Activated T-cell treated with anti-CD3 and anti-CD28 coated beads, Interleukin-2, amount 50 U/mL, for 72 hours (primary cell): ENCODE data around the gene OR52N5. TPM values are rescaled to one million over a fixed set of nuclear protein-coding genes. Genes with fewer than 3 reads are reported as not detected.

ENCODE experiments used
- ATAC-seq, 2 donors: fragments of 150-1000 bp; cut with Tn5 transposase; replicated peaks in 1 of 2; 2 replicates each; pipeline ENCODE4 v1.10.0; 2021; ENCODE audit warnings: moderate library complexity in 2 of 2, mild to moderate bottlenecking in 1 of 2
- DNase-seq, 2 donors: peaks; one replicate each; pipeline ENCODE4 v3.0.0; 2021 to 2022; ENCODE audit warnings: mixed read lengths in 1 of 2
- H3K27ac Mint-ChIP-seq: one replicate; pipeline ENCODE4 v1.8.0; 2022; ENCODE audit warnings: mild to moderate bottlenecking, moderate library complexity, mixed read lengths
- H3K27me3 Mint-ChIP-seq: one replicate; pipeline ENCODE4 v1.8.0; 2022; ENCODE audit warnings: low read depth, mixed read lengths
- H3K36me3 Mint-ChIP-seq, 2 donors: one replicate each; pipeline ENCODE4 v1.8.0; 2022; ENCODE audit warnings: mixed read lengths in 2 of 2, mild to moderate bottlenecking in 1 of 2; ENCODE audit not compliant: insufficient read depth in 2 of 2
- H3K4me1 Mint-ChIP-seq: one replicate; pipeline ENCODE4 v1.8.0; 2022; ENCODE audit warnings: low read depth, mixed read lengths
- H3K4me3 Mint-ChIP-seq, 2 donors: one replicate each; pipeline ENCODE4 v1.8.0; 2022; ENCODE audit warnings: mild to moderate bottlenecking in 2 of 2, mixed read lengths in 2 of 2, moderate library complexity in 2 of 2
- H3K9me3 Mint-ChIP-seq, 2 donors: one replicate each; pipeline ENCODE4 v1.8.0; 2022; ENCODE audit warnings: mixed read lengths in 2 of 2
- total RNA-seq, 2 donors: library from RNA; stranded (reverse); gene quantifications; one replicate each; pipeline ENCODE4 v1.2.3, GENCODE V29; 2022

OR52N5 gene
- total RNA-seq, 2 donors from 2014 or later = not detected

- DNase-seq (no peak), ATAC-seq (no peak)
- no peaks in the 10 kb centered on the region for H3K27me3 Mint-ChIP-seq
- no peak within 1 kb of the TSS for H3K27ac Mint-ChIP-seq
- H3K9me3 Mint-ChIP-seq = no peaks in the 10 kb centered on the region
- no peak within 1 kb of the TSS for H3K4me3 Mint-ChIP-seq
- H3K4me1 Mint-ChIP-seq = no peaks in the 10 kb centered on the region
- no peaks in the 10 kb centered on the region for H3K36me3 Mint-ChIP-seq
These were observed 29.2 kb downstream of the OR52N5 start, which contains the start of gene OR52N4 for GRCh38 chr11:5753943-5754342. OR52N4 (plus strand) TSS chr11:5754243; CDS start chr11:5754741, 498 bp downstream.

DNA sequence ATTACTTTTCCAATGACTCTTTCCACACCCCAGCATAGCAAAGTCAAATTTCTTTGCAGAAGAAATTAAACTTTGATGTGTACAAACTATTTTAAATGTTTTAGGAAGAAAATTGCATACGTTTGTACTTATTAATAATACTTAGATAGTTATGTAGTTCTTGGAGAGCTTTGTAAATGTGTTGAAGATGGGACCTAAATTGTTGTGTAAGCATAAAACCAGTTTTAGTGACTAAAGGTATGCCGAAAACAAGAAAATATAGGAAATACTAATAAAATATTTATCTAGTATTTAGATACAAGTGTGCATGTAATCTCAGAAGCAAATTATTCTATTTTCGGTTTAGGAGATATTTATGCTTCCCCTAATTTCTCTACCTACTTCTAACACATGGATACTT lies 33.3 kb downstream of the OR52N5 start:
- Mint-ChIP-seq H3K27me3 (no peaks in the 10 kb centered on the region), H3K36me3 (no peaks in the 10 kb centered on the region), H3K9me3 (peaks cover 0 to 2% of the 10 kb centered on the region in 2 donors), H3K4me3 (no peak overlapping the region), H3K27ac (no peak overlapping the region), H3K4me1 (no peaks in the 10 kb centered on the region)
- ATAC-seq (no peak), DNase-seq (no peak)

- ATAC-seq = no peak
- Mint-ChIP-seq H3K4me1 (no peaks in the 10 kb centered on the region), H3K9me3 (peaks cover 2 to 4% of the 10 kb centered on the region in 2 donors), H3K27ac (no peak overlapping the region), H3K4me3 (no peak overlapping the region), H3K36me3 (peaks cover 1 to 2% of the 10 kb centered on the region in 2 donors), H3K27me3 (no peaks in the 10 kb centered on the region)
- no peak for DNase-seq
These were observed 36.5 kb downstream of the OR52N5 start for GRCh38 chr11:5746614-5747013.

DNA sequence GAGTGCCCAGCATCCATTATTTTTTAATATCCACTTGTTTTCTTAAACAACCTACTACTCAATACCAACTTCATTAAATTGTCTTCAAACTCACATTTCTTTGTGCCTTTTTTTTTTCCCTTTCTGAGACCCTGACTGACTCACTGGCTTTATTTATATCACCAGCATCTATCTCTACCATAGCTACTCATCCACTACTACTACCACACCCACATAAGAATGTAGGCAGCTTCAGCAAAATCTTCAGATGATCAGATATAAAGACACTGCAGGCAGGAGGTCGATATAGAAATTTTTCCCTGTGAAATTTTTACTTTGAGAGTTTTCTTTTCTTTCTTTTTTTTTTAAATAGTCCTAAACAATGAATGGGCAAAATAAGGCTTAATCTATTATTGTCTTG lies 44.7 kb downstream of the OR52N5 start:
- H3K27ac Mint-ChIP-seq = no peak overlapping the region
- DNase-seq (no peak), ATAC-seq (no peak)

DNA sequence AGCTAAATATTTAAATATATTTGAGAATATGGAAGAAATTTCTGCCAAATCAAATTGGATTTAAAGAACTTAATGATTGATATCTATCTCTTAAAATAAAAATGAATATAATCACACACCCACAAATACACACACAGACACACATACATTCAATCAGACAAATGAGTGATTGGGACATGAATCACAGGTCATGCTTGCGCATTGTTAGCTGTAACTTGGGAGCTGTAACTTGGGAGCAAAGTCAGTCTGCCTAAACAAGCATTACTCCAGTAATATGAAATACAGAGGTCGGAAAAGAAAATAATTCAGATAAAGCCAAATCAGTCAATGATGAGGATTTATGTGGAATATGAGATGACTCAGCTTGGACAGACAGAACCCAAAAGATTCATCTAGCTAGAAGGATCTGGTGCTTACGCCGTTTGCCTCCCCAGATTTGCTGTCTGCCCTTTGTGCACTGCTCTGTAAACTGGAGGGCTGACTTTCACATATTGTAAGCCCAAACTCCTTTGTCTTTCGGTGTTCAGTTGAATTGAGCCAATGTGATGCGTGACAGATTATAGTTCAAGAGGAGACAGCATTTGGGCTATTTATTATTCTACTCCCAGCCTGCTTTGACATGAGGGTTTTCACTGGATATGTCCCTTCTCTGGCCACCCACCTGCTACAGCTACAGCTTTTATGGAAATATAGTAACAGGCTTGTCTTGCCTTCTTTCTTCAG lies 45.3 kb downstream of the OR52N5 start:
- H3K4me1 Mint-ChIP-seq = no peaks in the 10 kb centered on the region
- ATAC-seq (no peak), DNase-seq (no peak)
- H3K27me3 Mint-ChIP-seq = no peaks in the 10 kb centered on the region
- H3K27ac Mint-ChIP-seq = no peak overlapping the region
- H3K36me3 Mint-ChIP-seq = peaks cover 2 to 9% of the 10 kb centered on the region in 2 donors
- H3K9me3 Mint-ChIP-seq = peaks cover 3 to 4% of the 10 kb centered on the region in 2 donors
- H3K4me3 Mint-ChIP-seq = no peak overlapping the region

More for the DNA sequence above, 44.7 kb downstream of the OR52N5 start:
- peaks cover 3 to 4% of the 10 kb centered on the region in 2 donors for H3K9me3 Mint-ChIP-seq
- H3K27me3 Mint-ChIP-seq = no peaks in the 10 kb centered on the region
- no peaks in the 10 kb centered on the region for H3K4me1 Mint-ChIP-seq
- no peak overlapping the region for H3K4me3 Mint-ChIP-seq
- peaks cover 2 to 9% of the 10 kb centered on the region in 2 donors for H3K36me3 Mint-ChIP-seq

GRCh38 chr11:5737091-5737490 lies 46.1 kb downstream of the OR52N5 start:
- peaks cover 2 to 9% of the 10 kb centered on the region in 2 donors for H3K36me3 Mint-ChIP-seq

GRCh38 chr11:5736396-5736795 lies 46.8 kb downstream of the OR52N5 start, which contains the start of gene OR56B1:
OR56B1 (plus strand) TSS chr11:5736448; CDS start chr11:5736517, 69 bp downstream.
- DNase-seq = no peak

More at GRCh38 chr11:5737091-5737490, 46.1 kb downstream of the OR52N5 start:
- DNase-seq = no peak
- Mint-ChIP-seq H3K4me1 (no peaks in the 10 kb centered on the region), H3K4me3 (no peak overlapping the region), H3K27ac (no peak overlapping the region), H3K27me3 (no peaks in the 10 kb centered on the region), H3K9me3 (peaks cover 3 to 4% of the 10 kb centered on the region in 2 donors)
- no peak for ATAC-seq

DNA sequence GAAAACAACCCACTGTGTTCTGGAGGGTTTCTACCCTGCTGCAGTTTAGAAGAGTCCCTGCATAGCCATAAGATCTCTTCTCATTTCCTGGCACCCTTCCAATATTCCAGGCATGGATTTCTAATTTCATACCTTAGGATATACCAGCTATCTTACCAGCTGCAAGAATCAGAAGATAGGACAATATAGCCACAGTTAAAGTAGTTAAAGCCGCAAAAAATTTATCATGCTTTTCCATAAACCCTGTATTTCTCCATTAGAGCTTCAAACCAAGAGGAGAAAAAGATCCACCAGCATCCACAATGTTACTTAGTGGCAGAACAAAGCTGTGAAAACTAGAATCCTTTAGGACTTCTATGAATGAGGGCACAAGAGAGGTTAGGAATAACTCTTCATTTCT lies 55.5 kb downstream of the OR52N5 start:
- no peaks in the 10 kb centered on the region for H3K9me3 Mint-ChIP-seq
- no peaks in the 10 kb centered on the region for H3K4me1 Mint-ChIP-seq
- H3K36me3 Mint-ChIP-seq = no peaks in the 10 kb centered on the region
- ATAC-seq (no peak), DNase-seq (no peak)
- H3K4me3 Mint-ChIP-seq = no peak overlapping the region
- no peak overlapping the region for H3K27ac Mint-ChIP-seq
- no peaks in the 10 kb centered on the region for H3K27me3 Mint-ChIP-seq

More at GRCh38 chr11:5736396-5736795, 46.8 kb downstream of the OR52N5 start, which contains the start of gene OR56B1:
- Mint-ChIP-seq H3K9me3 (peaks cover under 1 to 3% of the 10 kb centered on the region in 2 donors), H3K4me3 (no peak within 1 kb of the TSS), H3K36me3 (peaks cover 0 to 6% of the 10 kb centered on the region in 2 donors), H3K27me3 (no peaks in the 10 kb centered on the region), H3K4me1 (no peaks in the 10 kb centered on the region), H3K27ac (no peak within 1 kb of the TSS)
- no peak for ATAC-seq

GRCh38 chr11:5726351-5726750 lies 56.8 kb downstream of the OR52N5 start:
- DNase-seq = no peak
- Mint-ChIP-seq H3K4me3 (no peak overlapping the region), H3K36me3 (no peaks in the 10 kb centered on the region), H3K27me3 (no peaks in the 10 kb centered on the region), H3K27ac (no peak overlapping the region), H3K4me1 (no peaks in the 10 kb centered on the region), H3K9me3 (no peaks in the 10 kb centered on the region)
- no peak for ATAC-seq

Other genes starting within 250 kb of the OR52N5 start
- gene OR52H1, start 234.8 kb downstream of the OR52N5 start, total RNA-seq = not detected
- gene OR52B6, start 202.5 kb downstream of the OR52N5 start, total RNA-seq = not detected
- gene TRIM6, start 186.7 kb downstream of the OR52N5 start, total RNA-seq = 1 to 10 TPM in 1 of 2 donors, not detected in 1; 1.6 TPM
- gene TRIM34, start 158.4 kb downstream of the OR52N5 start, total RNA-seq = 10 to 100 TPM in 1 of 2 donors, 1 to 10 TPM in 1; 9.0 to 10.7 TPM
- 10 to 100 TPM; 12.9 to 19.4 TPM for gene TRIM5, start 98.3 kb downstream of the OR52N5 start, total RNA-seq
- 100 to 1,000 TPM; 159 to 180 TPM for gene TRIM22, start 93.6 kb downstream of the OR52N5 start, total RNA-seq
- under 1 TPM; 0.24 to 0.56 TPM for gene OR56B1, start 46.9 kb downstream of the OR52N5 start, total RNA-seq
- gene OR52N4, start 29.1 kb downstream of the OR52N5 start, total RNA-seq = 1 to 10 TPM; 1.4 to 2.4 TPM
- under 1 TPM in 1 of 2 donors, not detected in 1; 0.23 TPM for gene OR52N1, start 7.9 kb upstream of the OR52N5 start, total RNA-seq
- gene OR52N2, start 25.6 kb upstream of the OR52N5 start, total RNA-seq = not detected
- not detected for gene OR52E6, start 58.5 kb upstream of the OR52N5 start, total RNA-seq
- not detected for gene OR52E8, start 74.3 kb upstream of the OR52N5 start, total RNA-seq
- gene OR52E4, start 97.3 kb upstream of the OR52N5 start, total RNA-seq = not detected
- not detected for gene OR52E5, start 109.9 kb upstream of the OR52N5 start, total RNA-seq
- gene OR56A3, start 158.9 kb upstream of the OR52N5 start, total RNA-seq = not detected
- gene OR56A5, start 185.1 kb upstream of the OR52N5 start, total RNA-seq = not detected
- gene OR52L1, start 203.6 kb upstream of the OR52N5 start, total RNA-seq = not detected
- gene OR56A4, start 223.6 kb upstream of the OR52N5 start, total RNA-seq = not detected
- gene OR56A1, start 247.4 kb upstream of the OR52N5 start, total RNA-seq = not detected